ENCODE results near the gene SWAP70. TPM values are rescaled to one million over a fixed set of nuclear protein-coding genes. Genes with fewer than 3 reads are reported as not detected.
A peak's percentile ranks its signal among the peaks of the same experiment; 100 is the strongest.

Gene SWAP70
- total and polyA plus RNA-seq, 10 of the 15 experiments (the other 5 are each of a cell fraction or from before 2014, with no cell fraction given), result 20.6 to 62.4 (median 41.7) TPM

DNA sequence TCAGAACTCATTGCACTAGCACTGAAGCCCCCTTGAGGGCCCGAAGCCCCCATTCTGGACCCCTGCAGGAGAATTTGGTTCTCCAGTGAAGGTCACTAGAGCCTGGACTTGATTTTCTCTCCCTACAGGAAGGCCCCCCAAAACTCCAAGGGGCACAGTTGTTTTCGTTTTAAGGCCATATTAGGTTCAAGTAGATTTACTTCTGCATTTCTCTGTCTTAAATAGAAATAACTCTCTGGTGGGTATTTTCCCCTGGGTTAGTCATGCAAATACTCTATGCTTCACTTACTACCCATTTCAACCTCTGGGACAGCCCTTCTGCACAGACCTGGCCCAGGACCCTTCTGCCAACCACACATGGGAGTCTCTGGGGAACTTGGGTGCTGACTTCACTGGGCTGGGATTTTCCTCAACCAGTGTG lies 48.8 kb upstream of the SWAP70 start (continued):
- TF ChIP-seq, protein P1, sequence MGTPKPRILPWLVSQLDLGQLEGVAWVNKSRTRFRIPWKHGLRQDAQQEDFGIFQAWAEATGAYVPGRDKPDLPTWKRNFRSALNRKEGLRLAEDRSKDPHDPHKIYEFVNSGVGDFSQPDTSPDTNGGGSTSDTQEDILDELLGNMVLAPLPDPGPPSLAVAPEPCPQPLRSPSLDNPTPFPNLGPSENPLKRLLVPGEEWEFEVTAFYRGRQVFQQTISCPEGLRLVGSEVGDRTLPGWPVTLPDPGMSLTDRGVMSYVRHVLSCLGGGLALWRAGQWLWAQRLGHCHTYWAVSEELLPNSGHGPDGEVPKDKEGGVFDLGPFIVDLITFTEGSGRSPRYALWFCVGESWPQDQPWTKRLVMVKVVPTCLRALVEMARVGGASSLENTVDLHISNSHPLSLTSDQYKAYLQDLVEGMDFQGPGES (IDR thresholded peaks at IDR 0.05), result no peak
- TF ChIP-seq, protein P2, sequence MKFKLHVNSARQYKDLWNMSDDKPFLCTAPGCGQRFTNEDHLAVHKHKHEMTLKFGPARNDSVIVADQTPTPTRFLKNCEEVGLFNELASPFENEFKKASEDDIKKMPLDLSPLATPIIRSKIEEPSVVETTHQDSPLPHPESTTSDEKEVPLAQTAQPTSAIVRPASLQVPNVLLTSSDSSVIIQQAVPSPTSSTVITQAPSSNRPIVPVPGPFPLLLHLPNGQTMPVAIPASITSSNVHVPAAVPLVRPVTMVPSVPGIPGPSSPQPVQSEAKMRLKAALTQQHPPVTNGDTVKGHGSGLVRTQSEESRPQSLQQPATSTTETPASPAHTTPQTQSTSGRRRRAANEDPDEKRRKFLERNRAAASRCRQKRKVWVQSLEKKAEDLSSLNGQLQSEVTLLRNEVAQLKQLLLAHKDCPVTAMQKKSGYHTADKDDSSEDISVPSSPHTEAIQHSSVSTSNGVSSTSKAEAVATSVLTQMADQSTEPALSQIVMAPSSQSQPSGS (IDR thresholded peaks at IDR 0.05; ENCODE audit: low read length), result peak; percentile 75
- TF ChIP-seq, protein P3, sequence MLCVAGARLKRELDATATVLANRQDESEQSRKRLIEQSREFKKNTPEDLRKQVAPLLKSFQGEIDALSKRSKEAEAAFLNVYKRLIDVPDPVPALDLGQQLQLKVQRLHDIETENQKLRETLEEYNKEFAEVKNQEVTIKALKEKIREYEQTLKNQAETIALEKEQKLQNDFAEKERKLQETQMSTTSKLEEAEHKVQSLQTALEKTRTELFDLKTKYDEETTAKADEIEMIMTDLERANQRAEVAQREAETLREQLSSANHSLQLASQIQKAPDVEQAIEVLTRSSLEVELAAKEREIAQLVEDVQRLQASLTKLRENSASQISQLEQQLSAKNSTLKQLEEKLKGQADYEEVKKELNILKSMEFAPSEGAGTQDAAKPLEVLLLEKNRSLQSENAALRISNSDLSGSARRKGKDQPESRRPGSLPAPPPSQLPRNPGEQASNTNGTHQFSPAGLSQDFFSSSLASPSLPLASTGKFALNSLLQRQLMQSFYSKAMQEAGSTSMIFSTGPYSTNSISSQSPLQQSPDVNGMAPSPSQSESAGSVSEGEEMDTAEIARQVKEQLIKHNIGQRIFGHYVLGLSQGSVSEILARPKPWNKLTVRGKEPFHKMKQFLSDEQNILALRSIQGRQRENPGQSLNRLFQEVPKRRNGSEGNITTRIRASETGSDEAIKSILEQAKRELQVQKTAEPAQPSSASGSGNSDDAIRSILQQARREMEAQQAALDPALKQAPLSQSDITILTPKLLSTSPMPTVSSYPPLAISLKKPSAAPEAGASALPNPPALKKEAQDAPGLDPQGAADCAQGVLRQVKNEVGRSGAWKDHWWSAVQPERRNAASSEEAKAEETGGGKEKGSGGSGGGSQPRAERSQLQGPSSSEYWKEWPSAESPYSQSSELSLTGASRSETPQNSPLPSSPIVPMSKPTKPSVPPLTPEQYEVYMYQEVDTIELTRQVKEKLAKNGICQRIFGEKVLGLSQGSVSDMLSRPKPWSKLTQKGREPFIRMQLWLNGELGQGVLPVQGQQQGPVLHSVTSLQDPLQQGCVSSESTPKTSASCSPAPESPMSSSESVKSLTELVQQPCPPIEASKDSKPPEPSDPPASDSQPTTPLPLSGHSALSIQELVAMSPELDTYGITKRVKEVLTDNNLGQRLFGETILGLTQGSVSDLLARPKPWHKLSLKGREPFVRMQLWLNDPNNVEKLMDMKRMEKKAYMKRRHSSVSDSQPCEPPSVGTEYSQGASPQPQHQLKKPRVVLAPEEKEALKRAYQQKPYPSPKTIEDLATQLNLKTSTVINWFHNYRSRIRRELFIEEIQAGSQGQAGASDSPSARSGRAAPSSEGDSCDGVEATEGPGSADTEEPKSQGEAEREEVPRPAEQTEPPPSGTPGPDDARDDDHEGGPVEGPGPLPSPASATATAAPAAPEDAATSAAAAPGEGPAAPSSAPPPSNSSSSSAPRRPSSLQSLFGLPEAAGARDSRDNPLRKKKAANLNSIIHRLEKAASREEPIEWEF (IDR thresholded peaks at IDR 0.05; ENCODE audit: insufficient replicate concordance, low read depth, low read length), result peak; percentile 59
- TF ChIP-seq NR2F1 (conservative IDR thresholded peaks at IDR 0.05), result 0 out of 2 replicates have a peak, but pooled peaks have one; percentile 83
- peak; percentile 66 for TF ChIP-seq MXI1 (IDR thresholded peaks at IDR 0.05; ENCODE audit: low read depth, low read length)
- TF ChIP-seq MTA2 (IDR thresholded peaks at IDR 0.05; ENCODE audit: low read depth), result peak; percentile 51; the same call in 1 of the 2 replicates
- TF ChIP-seq MYB (IDR thresholded peaks at IDR 0.05; ENCODE audit: borderline replicate concordance, low read depth, low read length), result no peak
- 0 out of 2 replicates have a peak, but pooled peaks have one; percentile 37 for TF ChIP-seq GATAD2B (conservative IDR thresholded peaks at IDR 0.05; ENCODE audit: low read depth)
- TF ChIP-seq, protein P4, sequence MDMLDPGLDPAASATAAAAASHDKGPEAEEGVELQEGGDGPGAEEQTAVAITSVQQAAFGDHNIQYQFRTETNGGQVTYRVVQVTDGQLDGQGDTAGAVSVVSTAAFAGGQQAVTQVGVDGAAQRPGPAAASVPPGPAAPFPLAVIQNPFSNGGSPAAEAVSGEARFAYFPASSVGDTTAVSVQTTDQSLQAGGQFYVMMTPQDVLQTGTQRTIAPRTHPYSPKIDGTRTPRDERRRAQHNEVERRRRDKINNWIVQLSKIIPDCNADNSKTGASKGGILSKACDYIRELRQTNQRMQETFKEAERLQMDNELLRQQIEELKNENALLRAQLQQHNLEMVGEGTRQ (IDR thresholded peaks at IDR 0.05; ENCODE audit: borderline replicate concordance, low read depth, low read length), result no peak
- TF ChIP-seq, protein P5, sequence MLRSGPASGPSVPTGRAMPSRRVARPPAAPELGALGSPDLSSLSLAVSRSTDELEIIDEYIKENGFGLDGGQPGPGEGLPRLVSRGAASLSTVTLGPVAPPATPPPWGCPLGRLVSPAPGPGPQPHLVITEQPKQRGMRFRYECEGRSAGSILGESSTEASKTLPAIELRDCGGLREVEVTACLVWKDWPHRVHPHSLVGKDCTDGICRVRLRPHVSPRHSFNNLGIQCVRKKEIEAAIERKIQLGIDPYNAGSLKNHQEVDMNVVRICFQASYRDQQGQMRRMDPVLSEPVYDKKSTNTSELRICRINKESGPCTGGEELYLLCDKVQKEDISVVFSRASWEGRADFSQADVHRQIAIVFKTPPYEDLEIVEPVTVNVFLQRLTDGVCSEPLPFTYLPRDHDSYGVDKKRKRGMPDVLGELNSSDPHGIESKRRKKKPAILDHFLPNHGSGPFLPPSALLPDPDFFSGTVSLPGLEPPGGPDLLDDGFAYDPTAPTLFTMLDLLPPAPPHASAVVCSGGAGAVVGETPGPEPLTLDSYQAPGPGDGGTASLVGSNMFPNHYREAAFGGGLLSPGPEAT (IDR thresholded peaks at IDR 0.05; ENCODE audit: low read depth), result peak; percentile 73
- 0 out of 2 replicates have a peak, but pooled peaks have one; percentile 14 for TF ChIP-seq ZNF384 (IDR thresholded peaks at IDR 0.05; ENCODE audit: borderline replicate concordance, low read depth, low read length)
- TF ChIP-seq MTA3 (IDR thresholded peaks at IDR 0.05; ENCODE audit: borderline replicate concordance, low read length), result peak; percentile 77; the same call in 1 of the 2 replicates
- peak; percentile 55 to 59; a peak in 2 of 4 replicates for TF ChIP-seq EP300 (IDR thresholded peaks at IDR 0.05; ENCODE audit: borderline replicate concordance in 1 of 2, control insufficient read depth in 1 of 2, low read depth in 2 of 2, low read length in 2 of 2)
- TF ChIP-seq, protein P6, sequence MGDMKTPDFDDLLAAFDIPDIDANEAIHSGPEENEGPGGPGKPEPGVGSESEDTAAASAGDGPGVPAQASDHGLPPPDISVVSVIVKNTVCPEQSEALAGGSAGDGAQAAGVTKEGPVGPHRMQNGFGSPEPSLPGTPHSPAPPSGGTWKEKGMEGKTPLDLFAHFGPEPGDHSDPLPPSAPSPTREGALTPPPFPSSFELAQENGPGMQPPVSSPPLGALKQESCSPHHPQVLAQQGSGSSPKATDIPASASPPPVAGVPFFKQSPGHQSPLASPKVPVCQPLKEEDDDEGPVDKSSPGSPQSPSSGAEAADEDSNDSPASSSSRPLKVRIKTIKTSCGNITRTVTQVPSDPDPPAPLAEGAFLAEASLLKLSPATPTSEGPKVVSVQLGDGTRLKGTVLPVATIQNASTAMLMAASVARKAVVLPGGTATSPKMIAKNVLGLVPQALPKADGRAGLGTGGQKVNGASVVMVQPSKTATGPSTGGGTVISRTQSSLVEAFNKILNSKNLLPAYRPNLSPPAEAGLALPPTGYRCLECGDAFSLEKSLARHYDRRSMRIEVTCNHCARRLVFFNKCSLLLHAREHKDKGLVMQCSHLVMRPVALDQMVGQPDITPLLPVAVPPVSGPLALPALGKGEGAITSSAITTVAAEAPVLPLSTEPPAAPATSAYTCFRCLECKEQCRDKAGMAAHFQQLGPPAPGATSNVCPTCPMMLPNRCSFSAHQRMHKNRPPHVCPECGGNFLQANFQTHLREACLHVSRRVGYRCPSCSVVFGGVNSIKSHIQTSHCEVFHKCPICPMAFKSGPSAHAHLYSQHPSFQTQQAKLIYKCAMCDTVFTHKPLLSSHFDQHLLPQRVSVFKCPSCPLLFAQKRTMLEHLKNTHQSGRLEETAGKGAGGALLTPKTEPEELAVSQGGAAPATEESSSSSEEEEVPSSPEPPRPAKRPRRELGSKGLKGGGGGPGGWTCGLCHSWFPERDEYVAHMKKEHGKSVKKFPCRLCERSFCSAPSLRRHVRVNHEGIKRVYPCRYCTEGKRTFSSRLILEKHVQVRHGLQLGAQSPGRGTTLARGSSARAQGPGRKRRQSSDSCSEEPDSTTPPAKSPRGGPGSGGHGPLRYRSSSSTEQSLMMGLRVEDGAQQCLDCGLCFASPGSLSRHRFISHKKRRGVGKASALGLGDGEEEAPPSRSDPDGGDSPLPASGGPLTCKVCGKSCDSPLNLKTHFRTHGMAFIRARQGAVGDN (IDR thresholded peaks at IDR 0.05), result no peak; the same call in 1 of the 2 replicates

All from GM12878 (cell line).